8988T (cell line): ENCODE results near the gene RASSF6.
"Not testable (repeated sequence)": the region's sequence is repeated elsewhere in the genome, so short reads cannot be mapped to it uniquely, and the experiment has no call there.

ENCODE experiments used
- DNase-seq: peaks from one replicate; pipeline ENCODE4 v3.0.0; 2011

RASSF6 gene, protein sequence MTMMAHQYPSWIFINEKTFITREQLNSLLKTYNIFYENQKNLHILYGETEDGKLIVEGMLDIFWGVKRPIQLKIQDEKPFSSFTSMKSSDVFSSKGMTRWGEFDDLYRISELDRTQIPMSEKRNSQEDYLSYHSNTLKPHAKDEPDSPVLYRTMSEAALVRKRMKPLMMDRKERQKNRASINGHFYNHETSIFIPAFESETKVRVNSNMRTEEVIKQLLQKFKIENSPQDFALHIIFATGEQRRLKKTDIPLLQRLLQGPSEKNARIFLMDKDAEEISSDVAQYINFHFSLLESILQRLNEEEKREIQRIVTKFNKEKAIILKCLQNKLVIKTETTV

GRCh38 chr4:73620115-73620792 is at the start of gene RASSF6:
Gene RASSF6, minus strand, starts transcription at chr4:73620436. Its CDS starts 8,641 bp downstream, at chr4:73611795.
- DNase-seq = no peak

- no peak for DNase-seq
These were observed 49.4 kb upstream of the RASSF6 start for GRCh38 chr4:73669410-73670183.

- no peak for DNase-seq
These were observed 48.6 kb upstream of the RASSF6 start for GRCh38 chr4:73668782-73669201.

GRCh38 chr4:73665924-73666323 is 45.7 kb upstream of the RASSF6 start:
- not testable (repeated sequence) for DNase-seq

- DNase-seq = no peak
These were observed 44.2 kb upstream of the RASSF6 start for GRCh38 chr4:73664470-73664869.

GRCh38 chr4:73663576-73663975 is 43.3 kb upstream of the RASSF6 start:
- DNase-seq = no peak

GRCh38 chr4:73662709-73663546 is 42.7 kb upstream of the RASSF6 start:
- no peak for DNase-seq

- DNase-seq = no peak
These were observed 41.4 kb upstream of the RASSF6 start for GRCh38 chr4:73661646-73662119.

GRCh38 chr4:73660808-73661207 is 40.6 kb upstream of the RASSF6 start:
- DNase-seq = no peak

- no peak for DNase-seq
These were observed 33.5 kb upstream of the RASSF6 start for GRCh38 chr4:73653695-73654106.

DNA sequence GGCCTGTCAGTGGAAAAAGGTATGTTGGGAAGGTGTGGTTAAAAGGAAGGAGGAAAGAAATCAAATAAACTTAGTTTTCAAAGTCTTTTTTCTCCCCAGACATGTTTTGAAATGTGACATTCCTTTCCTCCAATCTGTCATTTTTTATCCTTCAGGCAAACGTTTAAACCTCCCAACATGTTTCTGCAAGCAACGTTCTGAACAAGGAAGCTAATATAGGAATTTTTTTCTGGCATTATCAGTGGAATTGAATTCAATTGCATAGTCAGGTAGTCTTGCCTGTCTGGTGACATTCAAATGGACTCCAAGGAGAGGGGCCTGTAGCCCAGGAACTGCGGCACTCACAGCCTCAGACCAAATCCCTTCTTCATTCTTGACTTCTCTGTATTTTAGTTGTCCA is 30.0 kb upstream of the RASSF6 start:
- DNase-seq = no peak

GRCh38 chr4:73648478-73648877 is 28.2 kb upstream of the RASSF6 start:
- DNase-seq = no peak

DNA sequence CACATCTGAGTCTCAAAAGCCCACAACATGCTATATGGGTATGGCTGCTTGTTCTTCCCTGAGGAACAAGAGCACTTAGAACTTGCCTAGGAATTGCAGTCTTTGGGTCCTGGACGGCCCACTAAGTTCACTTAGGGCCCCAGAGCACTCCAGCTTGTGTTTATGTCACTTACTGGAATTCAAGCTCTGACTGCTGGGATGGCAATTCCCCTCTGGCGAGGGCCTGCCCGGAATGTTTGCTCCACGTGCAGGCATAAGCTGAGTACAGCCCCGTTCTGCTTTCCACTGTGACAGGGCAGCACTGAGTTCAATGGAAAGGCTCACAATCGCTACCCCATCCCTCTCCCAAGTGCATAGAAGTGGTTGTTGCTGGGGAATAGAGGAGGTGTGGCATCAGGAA is 25.9 kb upstream of the RASSF6 start:
- DNase-seq = no peak

- DNase-seq = no peak
These were observed 11.5 kb upstream of the RASSF6 start for GRCh38 chr4:73631565-73632226.

GRCh38 chr4:73628834-73629233 is 8.6 kb upstream of the RASSF6 start:
- DNase-seq = not testable (repeated sequence)

DNA sequence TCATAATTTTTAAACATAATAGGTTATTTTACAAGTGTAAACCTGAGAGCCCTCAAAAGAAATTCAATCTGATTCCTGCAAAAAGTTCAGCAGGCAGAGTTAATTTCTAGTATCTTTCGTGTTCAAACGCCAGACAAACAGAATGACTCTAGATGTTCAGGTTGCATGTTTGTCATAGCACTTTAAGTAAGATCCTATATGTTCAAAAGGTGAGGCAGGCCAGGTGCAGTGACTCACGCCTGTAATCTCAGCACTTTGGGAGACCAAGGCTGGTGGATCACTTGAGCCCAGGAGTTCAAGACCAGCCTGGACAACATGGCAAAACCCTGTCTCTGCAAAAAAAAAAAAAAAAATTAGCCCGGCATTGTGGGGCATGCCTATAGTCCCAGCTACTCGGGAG is 1.1 kb upstream of the RASSF6 start:
- DNase-seq = no peak

GRCh38 chr4:73619346-73619745 is 890 bp downstream of the RASSF6 start:
- DNase-seq = no peak

DNA sequence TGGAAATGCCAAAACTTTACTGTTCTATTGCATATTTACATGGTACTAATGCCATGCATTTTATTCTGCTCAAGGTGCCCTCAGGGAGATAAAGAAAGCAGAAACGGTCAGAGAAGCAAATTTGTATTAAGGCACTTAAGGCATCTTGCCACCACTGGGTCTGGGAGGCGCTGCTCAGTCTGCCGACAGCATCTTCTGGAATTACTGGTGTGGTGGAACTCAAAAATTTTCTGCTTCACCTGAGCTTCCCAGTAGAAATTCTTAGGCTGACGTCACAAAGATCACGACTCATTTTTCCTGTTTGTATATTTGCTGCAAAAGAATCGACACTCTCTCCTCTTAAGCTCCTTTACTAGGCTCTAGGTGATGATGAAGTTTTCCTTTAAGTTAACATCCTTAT is 3.0 kb downstream of the RASSF6 start:
- DNase-seq = no peak

DNA sequence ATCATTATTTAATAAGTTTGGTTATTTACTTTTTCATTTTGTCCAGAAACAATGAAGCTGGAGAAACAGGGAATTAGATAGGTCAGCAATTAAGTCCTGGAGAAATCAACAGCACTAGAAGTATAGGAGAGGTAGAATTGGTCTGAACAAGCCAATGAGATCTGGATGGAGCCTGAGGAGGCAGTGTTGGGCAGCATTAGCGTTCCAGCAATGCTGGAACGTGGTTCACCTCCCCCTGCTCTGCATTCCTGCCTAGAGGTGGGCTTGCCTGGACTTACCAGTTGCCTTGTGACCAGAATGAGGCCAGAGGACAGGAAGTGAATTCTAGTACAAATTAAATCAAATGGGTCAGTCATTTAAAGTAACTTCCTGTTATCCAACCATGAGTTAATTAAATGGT is 4.6 kb downstream of the RASSF6 start:
- DNase-seq = no peak

DNA sequence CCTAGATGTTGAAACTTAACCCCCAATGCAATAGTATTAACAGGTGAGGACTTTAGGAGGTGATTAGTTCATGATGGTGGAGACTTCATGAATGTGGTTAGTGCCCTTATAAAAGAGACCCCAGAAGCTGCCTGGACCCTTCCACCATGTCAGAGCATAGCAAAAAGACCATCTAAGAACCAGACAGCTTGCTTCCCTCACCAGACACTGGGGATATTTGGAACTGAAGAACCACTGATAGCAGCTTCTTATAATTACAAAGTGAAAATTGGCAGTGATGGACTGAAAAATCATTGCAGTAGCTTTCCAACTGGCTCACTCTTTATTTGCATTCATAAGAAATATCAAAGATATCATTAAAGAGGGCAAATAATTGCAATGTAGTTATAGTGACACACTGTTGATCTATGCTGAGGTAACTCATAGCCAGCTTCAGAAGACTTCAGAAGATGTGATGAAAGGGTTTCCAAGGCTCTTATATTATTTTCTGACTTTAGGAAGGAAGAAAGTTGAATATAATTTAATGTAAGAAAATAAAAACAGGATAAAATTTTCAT is 5.8 kb downstream of the RASSF6 start:
- no peak for DNase-seq

DNA sequence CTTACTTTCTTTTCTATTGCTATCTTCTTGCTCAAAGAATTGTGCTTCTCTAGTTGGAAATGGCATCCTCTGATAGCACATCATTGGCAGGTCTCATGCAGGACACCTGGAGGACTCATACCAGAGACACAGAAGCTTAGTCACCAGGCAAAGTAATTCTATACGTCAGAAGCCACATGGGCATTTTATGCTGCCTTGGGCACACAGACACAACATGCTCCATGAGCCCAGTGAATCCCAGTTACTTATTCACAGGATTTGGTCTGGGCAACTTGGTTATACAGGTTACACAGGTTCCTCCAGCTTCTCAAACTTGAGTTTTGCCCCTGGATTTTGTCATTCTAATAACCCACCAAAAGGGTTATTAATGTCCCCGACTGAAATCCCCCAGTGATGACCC is 7.1 kb downstream of the RASSF6 start:
- no peak for DNase-seq

- no peak for DNase-seq
These were observed 8.2 kb downstream of the RASSF6 start for GRCh38 chr4:73612032-73612431.
